Gastroesophageal sphincter (tissue), 3 donors: ENCODE results near the gene REEP2.

Experiments used
- POLR2A ChIP-seq, 2 donors: fragments of 450-650 bp; IDR thresholded peaks; one replicate each; pipeline ENCODE4 v1.6.1; 2017; ENCODE audit warnings: antibody characterized with exemption in 2 of 2, mild to moderate bottlenecking in 2 of 2, moderate library complexity in 1 of 2
- POLR2AphosphoS5 ChIP-seq: sonication (generic); formaldehyde crosslinking; IDR thresholded peaks from one replicate; pipeline ENCODE4 v1.6.1; 2017; ENCODE audit warnings: antibody characterized with exemption
- TF ChIP-seq, protein P1 (sequence below), 4 experiments: fragments of 200-600 bp in 2 of 4; fragments of 450-650 bp in 2 of 4; sonication (generic) in 1 of 4; IDR thresholded peaks; one replicate each; pipeline ENCODE4 v1.5.1; 2017 to 2019; ENCODE audit warnings: antibody characterized with exemption in 4 of 4, mild to moderate bottlenecking in 2 of 4, moderate library complexity in 2 of 4

GRCh38 chr5:138465261-138466124 is 26.6 kb downstream of the REEP2 start, which contains the start of gene EGR1:
- TF ChIP-seq POLR2AphosphoS5 (peak; percentile 91), POLR2A (IDR thresholded peaks at IDR 0.05) (peak; percentile 95 to 98)
- TF ChIP-seq, protein P1, sequence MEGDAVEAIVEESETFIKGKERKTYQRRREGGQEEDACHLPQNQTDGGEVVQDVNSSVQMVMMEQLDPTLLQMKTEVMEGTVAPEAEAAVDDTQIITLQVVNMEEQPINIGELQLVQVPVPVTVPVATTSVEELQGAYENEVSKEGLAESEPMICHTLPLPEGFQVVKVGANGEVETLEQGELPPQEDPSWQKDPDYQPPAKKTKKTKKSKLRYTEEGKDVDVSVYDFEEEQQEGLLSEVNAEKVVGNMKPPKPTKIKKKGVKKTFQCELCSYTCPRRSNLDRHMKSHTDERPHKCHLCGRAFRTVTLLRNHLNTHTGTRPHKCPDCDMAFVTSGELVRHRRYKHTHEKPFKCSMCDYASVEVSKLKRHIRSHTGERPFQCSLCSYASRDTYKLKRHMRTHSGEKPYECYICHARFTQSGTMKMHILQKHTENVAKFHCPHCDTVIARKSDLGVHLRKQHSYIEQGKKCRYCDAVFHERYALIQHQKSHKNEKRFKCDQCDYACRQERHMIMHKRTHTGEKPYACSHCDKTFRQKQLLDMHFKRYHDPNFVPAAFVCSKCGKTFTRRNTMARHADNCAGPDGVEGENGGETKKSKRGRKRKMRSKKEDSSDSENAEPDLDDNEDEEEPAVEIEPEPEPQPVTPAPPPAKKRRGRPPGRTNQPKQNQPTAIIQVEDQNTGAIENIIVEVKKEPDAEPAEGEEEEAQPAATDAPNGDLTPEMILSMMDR (IDR thresholded peaks at IDR 0.05) = peak in 2 of 4 experiments; percentile 42 to 46
